Neural cell (in vitro differentiated cells): ENCODE measurements around the gene ABCB7. TPM values are rescaled to one million over a fixed set of nuclear protein-coding genes. Genes with fewer than 3 reads are reported as not detected.

Source experiments
- H2AFZ ChIP-seq: fragments of 200-600, 300-800 bp; sonication (generic), shearing (Covaris generic); 2 replicates; pipeline ENCODE4 v1.6.0; 2014; ENCODE audit warnings: low read depth, mild to moderate bottlenecking, antibody characterized with exemption, low read length, moderate library complexity
- H3F3A ChIP-seq: fragments of 200-600 bp; shearing (Covaris generic); 2 replicates; pipeline ENCODE4 v1.6.1; 2016; ENCODE audit warnings: mild to moderate bottlenecking, moderate library complexity, mixed read lengths, antibody characterized with exemption, low read length; ENCODE audit not compliant: insufficient read depth, poor library complexity, severe bottlenecking
- H3K27ac ChIP-seq: fragments of 200-600, 300-800 bp; sonication (generic), shearing (Covaris generic); 2 replicates; pipeline ENCODE4 v1.5.1; 2014; ENCODE audit warnings: mild to moderate bottlenecking, low read length, moderate library complexity
- H3K27me3 ChIP-seq: fragments of 300-800, 200-600 bp; sonication (generic), shearing (Covaris generic); 2 replicates; pipeline ENCODE4 v1.6.0; 2014; ENCODE audit warnings: mild to moderate bottlenecking, low read depth, low read length, moderate library complexity; ENCODE audit not compliant: insufficient read depth
- H3K36me3 ChIP-seq: fragments of 300-800, 200-600 bp; sonication (generic), shearing (Covaris generic); 2 replicates; pipeline ENCODE4 v1.5.1; 2014; ENCODE audit warnings: mild to moderate bottlenecking, antibody characterized with exemption, low read length, moderate library complexity; ENCODE audit not compliant: insufficient read depth
- H3K4me2 ChIP-seq: fragments of 300-800, 200-600 bp; sonication (generic), shearing (Covaris generic); 2 replicates; pipeline ENCODE4 v1.6.0; 2014; ENCODE audit warnings: mild to moderate bottlenecking, low read length
- H3K4me3 ChIP-seq: fragments of 300-800, 200-600 bp; sonication (generic), shearing (Covaris generic); 2 replicates; pipeline ENCODE4 v1.5.1; 2014; ENCODE audit warnings: mild to moderate bottlenecking, low read length, moderate library complexity
- H3K79me2 ChIP-seq: fragments of 200-600 bp; shearing (Covaris generic); replicated peaks from 2 replicates; pipeline ENCODE4 v1.6.0; 2014; ENCODE audit warnings: mild to moderate bottlenecking, low read length, moderate library complexity; ENCODE audit not compliant: insufficient read depth
- H3K9ac ChIP-seq: fragments of 300-800, 200-600 bp; sonication (generic), shearing (Covaris generic); 2 replicates; pipeline ENCODE4 v1.6.1; 2016; ENCODE audit warnings: mild to moderate bottlenecking, low read length, mixed read lengths
- H3K9me2 ChIP-seq: fragments of 200-600 bp; shearing (Covaris generic); 2 replicates; pipeline ENCODE4 v1.6.1; 2016; ENCODE audit warnings: mild to moderate bottlenecking, low read length, mixed read lengths; ENCODE audit not compliant: insufficient read depth
- H3K9me3 ChIP-seq: fragments of 200-600, 300-800 bp; sonication (generic), shearing (Covaris generic); 2 replicates; pipeline ENCODE4 v1.6.1; 2016; ENCODE audit warnings: mild to moderate bottlenecking, mixed run types, low read length, moderate library complexity, mixed read lengths
- H4K20me1 ChIP-seq: fragments of 200-600 bp; shearing (Covaris generic); 2 replicates; pipeline ENCODE4 v1.6.1; 2016; ENCODE audit warnings: mild to moderate bottlenecking, mixed run types; ENCODE audit not compliant: insufficient read depth
- CTCF ChIP-seq: fragments of 450-650 bp; IDR thresholded peaks from 2 replicates; pipeline ENCODE4 v1.5.1; 2014; ENCODE audit warnings: antibody characterized with exemption, mild to moderate bottlenecking, moderate library complexity; ENCODE audit not compliant: poor library complexity, severe bottlenecking
- EP300 ChIP-seq: fragments of 450-650 bp; conservative IDR thresholded peaks from 2 replicates; pipeline ENCODE4 v1.6.1; 2014; ENCODE audit warnings: antibody characterized with exemption, mild to moderate bottlenecking, moderate library complexity; ENCODE audit not compliant: poor library complexity, severe bottlenecking
- EZH2 ChIP-seq: fragments of 200-600, 300-800 bp; shearing (Covaris generic), sonication (generic); IDR thresholded peaks from 2 replicates; pipeline ENCODE4 v1.6.1; 2014; ENCODE audit warnings: antibody characterized with exemption, low read length, borderline replicate concordance, mild to moderate bottlenecking; ENCODE audit not compliant: insufficient read depth, poor library complexity, severe bottlenecking
- MXI1 ChIP-seq: fragments of 450-650 bp; conservative IDR thresholded peaks from 2 replicates; pipeline ENCODE4 v1.6.1; 2014; ENCODE audit warnings: antibody characterized with exemption, mild to moderate bottlenecking; ENCODE audit not compliant: poor library complexity, severe bottlenecking
- POLR2AphosphoS5 ChIP-seq: IDR thresholded peaks from 2 replicates; pipeline ENCODE4 v1.6.1; 2012
- RAD21 ChIP-seq: fragments of 450-650 bp; conservative IDR thresholded peaks from 2 replicates; pipeline ENCODE4 v1.6.1; 2014; ENCODE audit warnings: antibody characterized with exemption, mild to moderate bottlenecking, moderate library complexity
- REST ChIP-seq: IDR thresholded peaks from 2 replicates; pipeline ENCODE4 v1.6.1; 2012; ENCODE audit warnings: borderline replicate concordance
- SMC3 ChIP-seq: fragments of 450-650 bp; conservative IDR thresholded peaks from 2 replicates; pipeline ENCODE4 v1.6.1; 2014; ENCODE audit warnings: antibody characterized with exemption, mild to moderate bottlenecking, moderate library complexity; ENCODE audit not compliant: poor library complexity
- TAF1 ChIP-seq: IDR thresholded peaks from 2 replicates; pipeline ENCODE4 v1.6.1; 2012; ENCODE audit warnings: low read depth
- polyA plus RNA-seq: library from polyadenylated mRNA; depleted of rRNA; stranded (reverse); fragments of >200 nt; gene quantifications from 2 replicates; pipeline ENCODE4 v1.2.3, GENCODE V29; 2014

Gene ABCB7
- polyA plus RNA-seq, 1 donor from 2014 or later = 25.1 TPM

- TF ChIP-seq REST = no peak
Measured at GRCh38 chrX:75076429-75076828, 79.7 kb downstream of the ABCB7 start (continued).

GRCh38 chrX:75074475-75074874 lies 81.6 kb downstream of the ABCB7 start:
- Histone ChIP-seq H3K4me3 (no peak overlapping the region), H3K27ac (no peak overlapping the region), H2AFZ (no peak overlapping the region), H3K9me3 (no peaks in the 10 kb centered on the region), H3K27me3 (no peaks in the 10 kb centered on the region), H3K9me2 (no peaks in the 10 kb centered on the region), H3F3A (no peaks in the 10 kb centered on the region), H3K36me3 (no peaks in the 10 kb centered on the region), H4K20me1 (no peaks in the 10 kb centered on the region), H3K4me2 (no peak overlapping the region), H3K79me2 (no peaks in the 10 kb centered on the region), H3K9ac (no peak overlapping the region)
- TF ChIP-seq TAF1 (no peak), REST (no peak)

GRCh38 chrX:75071334-75071733 lies 84.7 kb downstream of the ABCB7 start:
- Histone ChIP-seq H3K9me3 (no peaks in the 10 kb centered on the region), H3K9me2 (no peaks in the 10 kb centered on the region), H3K4me3 (no peak overlapping the region), H3K4me2 (no peak overlapping the region), H3K9ac (no peak overlapping the region), H4K20me1 (no peaks in the 10 kb centered on the region), H3K27me3 (no peaks in the 10 kb centered on the region), H2AFZ (no peak overlapping the region), H3K36me3 (no peaks in the 10 kb centered on the region), H3F3A (no peaks in the 10 kb centered on the region), H3K79me2 (no peaks in the 10 kb centered on the region), H3K27ac (no peak overlapping the region)
- TF ChIP-seq TAF1 (no peak), RAD21 (no peak), EZH2 (no peak), SMC3 (no peak), CTCF (no peak), REST (no peak), MXI1 (no peak), POLR2AphosphoS5 (no peak), EP300 (no peak)
